Stimulated activated CD4-positive, alpha-beta T cell treated with anti-CD3 and anti-CD28 coated beads, Interleukin-12 subunit alpha, Interleukin-12 subunit beta, amount 100 ng/mL, for 4 hours (primary cell): ENCODE data around the gene IPPK.
"Not testable (repeated sequence)": the region's sequence is repeated elsewhere in the genome, so short reads cannot be mapped to it uniquely, and the experiment has no call there.

Source experiments
- DNase-seq: peaks from one replicate; pipeline ENCODE4 v3.0.0-alpha.2; 2020

IPPK gene

DNA sequence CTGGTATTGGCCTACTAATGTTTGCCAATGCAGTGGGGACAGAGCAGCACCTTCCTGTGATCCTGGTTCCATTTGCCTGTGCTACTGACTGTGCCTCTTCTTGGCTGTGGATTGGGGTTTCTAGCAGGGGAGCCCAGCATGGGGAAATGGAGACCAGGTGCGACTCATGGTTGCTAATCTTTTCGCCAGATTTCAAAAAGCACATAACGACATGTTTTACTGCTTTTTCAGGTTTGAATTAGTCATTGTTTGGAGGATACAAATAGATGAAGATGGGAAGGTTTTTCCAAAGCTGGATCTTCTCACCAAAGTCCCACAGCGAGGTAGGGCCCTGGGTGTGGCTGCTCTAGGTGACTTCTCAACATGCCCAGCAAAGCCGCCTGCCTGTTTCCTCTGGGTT lies 57.6 kb downstream of the IPPK start:
- DNase-seq = no peak

DNA sequence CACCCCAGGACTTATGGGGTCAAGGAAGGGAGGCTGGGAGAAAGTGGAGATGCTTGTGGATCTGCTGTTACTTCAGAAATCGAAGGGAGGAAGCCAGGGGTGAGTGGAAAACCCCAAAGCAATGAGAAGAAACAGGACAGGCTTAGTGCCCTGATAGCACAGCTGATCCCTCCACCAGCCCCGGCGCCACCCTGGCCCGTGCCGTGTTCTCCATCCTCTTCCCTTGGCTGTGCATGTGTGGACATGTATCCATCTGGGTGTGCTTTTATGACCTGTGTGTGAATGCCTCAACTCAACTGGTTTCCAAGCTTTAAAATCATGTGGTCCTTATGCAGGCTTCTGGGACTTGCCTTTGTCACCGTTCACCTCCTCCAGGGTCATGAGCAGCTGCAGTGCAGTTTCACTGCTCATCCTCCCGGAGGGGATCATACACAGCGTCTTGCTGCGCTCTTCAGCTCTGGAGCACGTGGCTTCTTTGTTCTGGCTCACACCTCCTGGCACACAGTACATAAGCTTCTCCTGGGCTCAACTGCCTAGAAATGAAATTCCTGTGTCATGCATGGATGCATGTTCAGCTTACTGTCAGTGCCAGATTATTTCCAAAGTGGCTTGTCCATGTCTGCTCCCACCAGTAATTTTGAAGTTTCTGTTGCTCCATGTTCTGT lies 58.2 kb downstream of the IPPK start:
- DNase-seq = no peak

DNA sequence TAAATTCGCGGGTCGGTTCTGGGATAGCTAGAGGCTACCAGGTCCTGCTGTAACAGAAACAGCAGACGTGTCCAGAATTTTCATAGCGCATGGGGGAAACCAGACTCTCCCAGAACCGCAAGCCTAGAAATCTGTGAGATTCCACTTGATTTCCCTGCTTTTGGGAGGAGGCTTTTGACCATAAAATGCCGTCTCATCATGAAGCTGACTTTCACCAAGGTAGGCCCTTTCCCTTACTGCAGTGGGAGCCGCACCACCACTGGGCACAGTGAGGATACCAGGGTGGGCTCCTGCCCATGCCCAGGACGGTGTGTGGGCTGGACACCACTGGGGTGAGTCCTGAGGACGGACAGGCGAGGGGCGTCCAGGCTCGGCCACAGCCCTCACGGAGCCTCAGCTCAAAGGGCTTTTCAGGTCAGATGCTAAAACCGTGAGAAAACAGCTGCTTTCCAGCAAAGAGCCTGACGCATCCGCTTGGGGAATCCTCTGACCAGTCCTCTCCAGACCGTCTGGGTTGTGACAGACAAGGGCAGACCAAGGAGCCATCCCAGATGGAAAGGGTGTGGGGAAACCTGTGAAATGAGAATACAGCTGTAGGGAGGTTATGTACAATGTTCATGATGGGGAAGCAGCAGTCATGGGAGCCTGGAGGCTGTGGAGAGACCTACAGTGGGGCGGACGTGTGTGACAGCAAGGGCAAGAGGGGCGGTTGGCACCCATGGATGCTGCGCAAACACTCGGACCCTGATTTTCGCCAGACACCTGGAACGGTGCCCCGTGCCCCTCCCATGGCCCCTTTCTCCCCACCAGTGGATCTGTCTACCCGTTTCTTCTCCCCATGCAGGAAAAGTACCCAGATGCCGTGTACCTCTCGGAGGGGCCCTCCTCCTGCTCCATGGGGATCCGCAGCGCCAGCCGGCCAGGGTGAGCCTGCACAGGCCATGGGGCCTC lies 59.2 kb downstream of the IPPK start:
- no peak for DNase-seq

DNA sequence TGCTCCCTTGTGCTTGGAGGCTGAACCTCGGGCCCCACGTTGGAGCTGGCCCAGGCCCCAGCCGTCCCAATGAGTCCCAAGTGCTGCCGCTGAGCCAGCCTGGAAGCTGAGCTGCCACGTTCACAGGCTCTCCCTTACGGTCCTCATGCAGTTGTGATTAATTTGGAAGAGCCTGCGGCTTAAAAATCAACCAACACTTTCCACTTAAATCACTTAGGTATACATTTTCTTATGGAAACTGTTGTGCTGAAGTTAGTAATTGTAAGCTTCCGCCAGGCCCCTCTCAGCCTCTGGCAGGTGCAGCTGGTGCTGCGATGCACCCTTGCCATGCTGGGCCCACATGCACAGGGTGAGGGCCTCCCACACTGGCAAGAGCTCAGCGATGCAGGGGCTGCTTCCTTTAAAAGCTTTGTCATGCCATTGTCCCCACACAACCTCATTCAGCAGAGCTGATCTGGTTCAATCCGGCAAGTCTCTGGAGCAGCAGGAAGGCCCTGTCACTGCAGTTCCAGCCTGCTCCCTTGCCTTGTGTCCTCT lies 61.0 kb downstream of the IPPK start:
- DNase-seq = no peak

DNA sequence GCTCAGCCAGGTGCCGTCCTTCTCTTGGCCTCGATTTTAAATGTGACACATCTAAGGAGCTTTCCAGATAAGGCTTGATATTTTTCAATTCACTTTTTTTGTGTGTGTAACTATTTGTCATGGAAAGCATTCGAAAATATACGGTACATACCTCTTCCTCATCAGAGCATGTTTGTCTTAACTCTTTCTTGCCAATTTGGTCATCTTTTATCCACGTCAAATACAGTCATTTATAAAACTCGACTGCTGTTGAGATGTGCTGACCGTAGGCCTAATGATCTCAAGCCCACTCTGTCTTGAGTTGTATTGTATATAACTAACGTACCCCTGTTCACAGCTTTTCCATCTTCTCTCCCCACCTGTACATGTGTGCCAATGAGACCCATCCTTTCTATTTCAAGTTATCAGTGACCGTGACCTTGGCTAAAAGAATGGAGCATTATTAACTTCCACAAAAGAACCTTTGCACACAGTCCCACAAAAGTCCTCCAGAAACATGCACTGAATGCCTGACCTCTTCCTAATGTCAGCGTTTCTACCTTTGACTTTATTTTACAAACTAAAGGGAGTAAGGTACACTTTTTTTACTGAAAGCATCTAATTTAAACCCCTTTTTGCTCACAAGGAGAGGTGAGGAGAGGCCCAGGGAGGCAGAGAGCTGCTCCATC lies 61.6 kb downstream of the IPPK start:
- no peak for DNase-seq

DNA sequence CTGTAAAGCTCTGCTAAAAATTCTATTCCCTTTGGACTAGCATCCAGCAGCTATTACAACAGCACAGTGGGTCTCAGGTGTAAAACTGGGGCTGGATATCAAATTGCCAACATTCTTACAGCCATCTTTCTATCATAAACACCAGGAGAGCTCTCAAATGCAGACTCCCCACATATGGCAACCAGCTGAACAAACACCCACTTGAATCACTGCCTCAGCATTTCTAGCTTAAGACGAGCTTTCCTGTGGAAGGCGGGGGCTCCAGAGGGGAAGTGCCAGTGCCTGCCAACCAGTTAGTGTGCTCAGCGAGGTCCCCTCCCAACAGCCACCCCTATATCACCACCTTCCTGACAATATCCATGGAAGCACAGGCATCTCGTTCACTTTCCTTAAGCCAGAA lies 62.2 kb downstream of the IPPK start:
- no peak for DNase-seq

DNA sequence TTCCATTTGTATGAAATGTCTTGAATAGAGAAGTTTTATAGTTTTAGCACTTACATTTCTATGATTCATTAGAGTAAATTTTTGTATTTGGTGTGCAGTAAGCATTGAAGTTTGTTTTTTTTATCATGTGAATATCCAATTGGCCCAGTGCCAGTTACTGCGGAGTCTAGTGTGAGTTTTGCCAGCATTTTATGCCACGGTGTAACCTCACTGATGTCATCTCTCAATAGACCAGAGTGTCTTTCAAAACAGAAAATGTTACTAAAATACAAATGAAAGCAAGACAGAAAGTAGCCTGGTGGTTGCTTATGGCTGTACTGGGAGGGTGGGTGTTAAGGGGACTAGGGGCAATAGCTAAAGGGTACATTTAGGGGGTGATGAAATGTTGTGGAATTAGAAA lies 62.8 kb downstream of the IPPK start:
- DNase-seq = no peak

DNA sequence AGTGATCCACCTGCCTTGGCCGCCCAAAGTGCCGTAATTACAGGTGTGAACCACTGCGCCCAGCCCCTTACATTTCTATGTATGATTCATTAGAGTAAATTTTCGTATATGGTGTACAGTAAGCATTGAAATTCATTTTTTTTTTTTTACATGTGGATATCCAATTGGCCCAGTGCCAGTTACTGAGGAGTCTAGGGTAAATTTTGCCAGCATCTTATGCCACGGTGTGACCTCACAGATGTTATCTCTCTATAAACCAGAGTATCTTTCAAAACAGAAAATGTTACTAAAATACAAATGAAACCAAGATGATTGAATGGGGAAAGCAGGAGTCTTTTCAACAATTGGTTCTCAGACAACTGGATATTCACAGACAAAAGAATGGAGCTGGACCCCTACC lies 64.7 kb downstream of the IPPK start:
- DNase-seq = no peak

DNA sequence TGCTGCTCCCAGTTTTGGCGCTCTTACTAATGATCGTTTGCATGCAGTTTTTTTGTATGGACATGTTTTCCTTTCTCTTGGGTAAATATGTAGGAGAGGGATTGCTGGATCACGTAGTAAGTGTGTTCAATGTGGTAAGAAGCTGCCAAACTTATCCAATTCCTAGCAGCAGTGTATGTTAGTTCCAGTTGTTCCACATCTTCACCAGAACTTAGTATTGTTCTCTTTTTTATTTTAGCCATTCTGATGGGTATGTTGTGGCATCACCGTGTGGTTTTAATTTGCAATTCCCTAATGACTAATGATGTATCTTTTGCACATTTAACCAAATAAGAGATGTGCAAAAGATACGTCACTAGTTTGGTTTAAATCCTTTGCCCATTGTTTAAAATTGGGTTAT lies 65.9 kb downstream of the IPPK start:
- DNase-seq = no peak

DNA sequence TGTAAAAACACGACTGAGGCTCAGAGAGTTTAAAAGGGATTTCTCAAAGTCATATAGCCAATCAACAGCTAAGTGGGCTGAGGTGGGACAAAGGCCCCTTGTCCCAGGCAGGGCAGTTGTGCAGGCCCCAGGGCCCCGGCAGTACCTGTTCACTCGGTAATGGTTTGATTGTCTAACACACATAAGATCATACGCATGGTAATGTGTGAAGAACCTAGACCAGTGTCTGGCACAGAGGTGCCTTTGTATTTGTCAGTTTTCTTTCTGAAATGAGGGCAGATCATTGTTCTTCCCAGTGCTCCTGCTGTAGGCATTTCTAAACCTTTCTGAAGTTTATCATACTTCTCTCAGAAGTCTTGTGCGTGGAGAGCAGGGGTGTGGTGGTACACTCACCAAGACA lies 66.8 kb downstream of the IPPK start:
- DNase-seq = no peak

DNA sequence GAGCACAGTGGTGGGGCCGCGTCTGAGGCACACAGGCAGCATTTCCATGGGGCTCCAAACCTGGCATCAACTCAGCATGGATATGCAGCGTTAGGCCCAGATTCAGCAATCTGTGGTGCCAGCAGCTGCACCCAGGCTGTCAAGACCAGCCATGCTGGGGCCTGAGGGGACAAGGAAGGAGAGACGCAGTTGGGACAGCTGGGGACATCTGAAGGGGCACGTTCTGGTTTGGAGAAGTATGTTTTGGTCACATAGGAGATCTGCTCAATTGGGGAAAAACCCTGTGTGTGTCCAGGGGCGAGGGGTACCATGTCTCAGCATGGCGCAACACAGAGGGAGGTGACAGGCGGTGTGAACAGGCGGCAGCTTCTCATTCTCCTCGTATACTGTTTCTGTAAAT lies 67.5 kb downstream of the IPPK start:
- no peak for DNase-seq

DNA sequence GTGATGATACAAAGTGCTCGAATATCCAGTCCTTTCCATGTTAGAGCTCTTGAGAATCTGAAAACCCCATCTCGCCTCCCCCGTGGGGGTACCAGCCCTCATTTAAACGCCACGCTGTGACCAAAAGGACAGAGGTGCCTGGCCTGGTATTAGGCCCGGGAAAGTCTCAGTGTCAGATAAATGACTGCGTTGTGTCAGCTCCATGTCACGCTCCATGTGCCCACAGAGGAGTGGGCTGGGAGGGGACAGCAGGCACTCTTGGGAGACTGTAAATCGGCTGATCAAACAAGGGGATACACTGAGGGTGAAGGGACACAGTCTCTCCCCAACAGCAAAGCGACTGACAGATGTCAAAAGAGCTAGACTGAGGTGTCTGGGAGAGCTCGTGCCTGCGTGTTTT lies 68.5 kb downstream of the IPPK start:
- DNase-seq = no peak

DNA sequence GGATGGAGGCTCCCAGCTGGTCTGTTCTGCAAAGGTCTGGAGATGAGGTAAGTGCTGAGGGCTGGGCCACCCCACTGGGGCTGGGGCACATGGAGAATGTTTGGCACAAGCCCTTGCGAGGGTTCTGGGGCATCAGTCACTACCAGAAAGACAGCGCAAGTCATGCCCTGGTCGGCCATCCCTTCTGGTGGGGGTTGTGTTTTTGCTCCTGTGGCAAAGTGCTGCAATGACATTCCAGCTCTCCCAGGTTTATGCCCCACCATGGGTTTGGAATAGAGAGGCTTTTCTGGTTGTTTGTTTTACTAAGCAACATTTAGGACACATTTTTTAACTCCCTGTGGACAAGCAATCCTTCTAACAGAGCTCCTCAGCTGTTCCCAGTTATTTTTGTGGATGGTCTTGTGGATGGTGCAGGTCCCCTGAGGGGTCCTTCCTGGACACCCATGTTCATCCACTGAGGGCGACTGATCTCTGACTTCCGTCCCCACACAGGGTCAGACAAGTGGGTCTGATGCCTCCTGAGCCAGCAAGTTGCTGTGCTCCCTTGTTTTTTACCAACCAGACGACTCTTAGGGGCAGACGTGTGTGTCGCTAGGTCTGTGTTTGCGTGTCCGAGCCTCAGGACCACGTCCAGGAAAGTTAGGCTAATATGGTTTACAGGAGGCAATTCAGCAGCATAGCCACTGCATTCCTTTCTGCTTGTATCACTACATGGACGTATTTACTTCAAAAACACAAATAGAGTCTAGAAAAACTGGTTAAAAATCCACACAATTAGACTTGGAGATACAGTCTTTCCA lies 69.3 kb downstream of the IPPK start:
- DNase-seq = no peak

DNA sequence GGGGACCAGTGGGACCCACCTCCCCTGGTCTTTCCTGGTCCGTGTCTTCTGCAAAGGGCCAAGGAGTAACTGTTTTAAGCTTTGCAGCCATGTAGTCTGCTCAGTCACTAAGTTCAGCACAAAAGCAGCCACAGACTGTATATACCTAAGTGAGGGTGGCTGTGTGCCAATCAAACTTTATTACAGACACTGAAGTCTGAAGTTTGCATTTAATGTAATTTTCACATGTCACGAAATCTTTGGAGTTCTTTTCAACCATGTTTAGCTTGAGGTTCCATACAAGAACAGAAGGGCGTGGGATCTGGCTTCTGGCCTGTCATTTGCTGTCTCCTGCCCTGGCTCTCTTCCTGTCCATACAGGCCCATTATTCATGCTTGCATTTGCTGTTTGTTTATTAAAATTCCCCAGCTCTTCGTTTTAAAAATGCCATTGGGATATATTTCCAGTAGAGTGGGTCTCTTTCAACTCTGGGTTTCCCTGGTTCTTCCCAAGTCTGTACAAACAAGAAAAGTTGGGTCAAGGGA lies 69.9 kb downstream of the IPPK start:
- no peak for DNase-seq

DNA sequence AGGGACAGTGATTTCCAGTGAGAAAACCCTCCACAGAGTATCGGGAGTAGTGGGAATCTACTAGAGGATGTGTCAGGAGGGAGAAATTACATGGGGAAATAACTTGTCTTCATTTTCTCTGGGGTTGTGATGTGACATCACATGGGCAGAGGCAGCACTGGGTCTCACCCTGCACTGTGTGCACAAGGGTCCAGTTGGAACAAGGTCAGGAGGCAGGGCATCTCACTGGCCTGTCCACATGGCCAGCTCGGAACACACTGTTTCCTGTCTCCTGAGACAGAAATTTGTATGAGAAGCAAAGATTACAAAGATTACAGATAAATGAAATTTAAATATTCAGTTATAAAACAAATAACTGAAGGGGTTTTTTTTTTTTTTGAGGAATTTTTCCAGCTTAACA lies 71.5 kb downstream of the IPPK start:
- DNase-seq = no peak

DNA sequence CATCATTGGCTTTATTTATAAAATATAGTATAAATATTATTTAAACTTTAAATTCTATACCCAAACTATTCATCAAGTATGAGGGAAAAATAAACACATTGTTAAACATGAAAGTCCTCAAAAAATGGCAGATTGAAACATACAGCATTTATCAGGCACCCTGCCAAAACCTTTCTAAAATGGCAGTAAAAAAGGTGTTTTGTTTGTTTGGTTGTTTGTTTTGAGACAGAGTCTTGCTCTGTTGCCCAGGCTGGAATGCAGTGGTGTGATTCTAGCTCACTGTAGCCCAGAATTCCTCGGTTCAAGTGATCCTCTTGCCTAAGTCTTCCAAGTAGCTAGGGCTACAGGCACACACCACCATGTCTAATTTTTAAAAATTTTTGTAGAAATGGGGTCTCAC lies 74.0 kb downstream of the IPPK start:
- DNase-seq = no peak

DNA sequence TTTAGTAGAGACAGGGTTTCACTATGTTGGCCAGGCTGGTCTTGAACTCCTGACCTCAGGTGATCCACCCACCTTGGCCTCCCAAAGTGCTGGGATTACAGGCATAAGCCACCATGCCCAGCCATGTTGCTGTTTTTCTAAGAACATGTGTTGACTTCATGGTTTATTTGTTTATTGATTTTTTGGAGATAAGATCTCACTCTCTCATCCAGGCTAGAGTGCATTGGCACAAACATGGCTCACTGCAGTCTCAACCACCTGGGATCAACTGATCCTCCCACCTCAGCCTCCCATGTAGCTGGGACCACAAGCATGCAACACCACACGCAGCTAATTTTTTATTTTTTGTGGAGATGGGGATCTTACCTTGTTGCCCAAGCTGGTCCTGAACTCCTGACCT lies 74.9 kb downstream of the IPPK start:
- DNase-seq = not testable (repeated sequence)

DNA sequence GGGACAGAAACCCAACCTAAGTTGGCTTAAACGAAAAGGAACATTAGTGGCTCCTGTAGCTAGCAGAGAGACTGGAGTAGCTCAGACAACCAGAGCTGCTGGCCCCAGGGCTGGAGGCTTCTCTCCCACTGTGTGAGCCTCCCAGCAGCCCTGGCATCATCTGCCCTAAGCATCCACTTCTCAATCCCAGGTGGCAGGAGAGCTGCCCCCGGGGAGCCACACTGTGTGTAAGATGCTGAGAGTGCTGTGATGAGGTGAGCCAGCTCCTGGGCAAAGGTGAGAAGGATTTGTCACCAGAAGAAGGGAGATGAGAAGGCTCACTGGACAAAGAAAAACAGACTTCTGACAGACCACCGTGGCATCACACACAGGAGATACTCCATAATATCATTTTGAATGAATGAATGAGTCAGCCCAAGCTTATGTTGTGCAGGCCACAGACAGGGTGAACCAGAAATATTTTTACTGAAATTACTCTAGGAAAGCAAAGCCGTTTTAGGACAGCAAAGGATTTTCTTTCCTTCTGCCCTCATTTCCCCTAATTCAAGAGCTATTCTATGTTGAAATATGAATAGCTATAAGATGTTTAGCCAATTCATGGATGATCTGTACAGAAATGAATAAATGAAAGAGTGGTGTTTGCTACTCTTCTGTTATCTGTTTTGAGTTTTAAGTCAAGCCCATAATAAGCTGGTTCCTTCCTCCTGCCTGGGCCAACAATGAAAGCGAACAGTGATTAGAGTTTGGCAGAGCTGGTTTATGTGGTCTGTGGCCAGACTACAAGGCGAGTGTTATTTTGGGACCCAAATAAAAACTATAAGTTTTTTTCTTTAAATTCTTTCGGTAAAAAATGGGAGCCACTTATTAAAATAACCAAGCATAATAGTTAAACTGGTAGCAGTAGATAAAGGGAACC lies 76.7 kb downstream of the IPPK start:
- no peak for DNase-seq

DNA sequence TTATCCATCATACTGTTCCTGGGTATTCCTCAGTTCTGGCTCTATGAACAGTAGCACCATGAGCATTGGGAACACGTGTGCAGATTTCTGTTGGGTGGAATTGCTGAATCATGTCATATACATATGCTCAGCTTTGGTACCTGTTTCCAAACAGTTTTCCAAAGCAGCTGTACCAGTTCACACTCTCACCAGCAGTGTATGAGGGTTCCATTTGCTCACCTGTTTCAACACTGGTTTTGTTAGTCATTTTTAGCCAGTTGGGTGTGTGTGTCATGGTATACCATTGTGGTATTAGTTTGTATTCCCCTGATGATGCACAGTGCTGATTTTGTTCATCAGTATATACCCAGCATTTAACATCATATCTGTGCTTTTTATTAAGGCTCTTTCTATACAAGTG lies 77.4 kb downstream of the IPPK start:
- no peak for DNase-seq

DNA sequence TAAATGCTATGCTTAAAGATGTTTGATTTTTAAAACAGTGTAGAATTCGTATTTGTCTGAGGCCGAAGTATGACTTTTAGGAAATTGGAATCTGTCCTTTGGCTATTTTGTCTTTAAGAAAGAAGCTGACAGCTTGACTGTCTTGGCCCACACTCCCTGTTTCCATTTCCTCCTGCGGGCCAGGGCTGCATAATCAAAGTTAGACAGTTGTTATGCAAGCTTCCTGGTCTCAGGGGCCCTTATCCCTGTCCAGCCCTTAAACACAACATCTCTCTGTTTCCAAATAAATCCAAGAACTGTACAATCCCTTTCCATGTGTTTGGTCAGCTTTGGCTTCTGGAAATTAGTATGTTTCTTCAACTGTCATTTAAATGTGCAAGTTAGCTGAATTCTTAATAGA lies 79.6 kb downstream of the IPPK start:
- DNase-seq = no peak

DNA sequence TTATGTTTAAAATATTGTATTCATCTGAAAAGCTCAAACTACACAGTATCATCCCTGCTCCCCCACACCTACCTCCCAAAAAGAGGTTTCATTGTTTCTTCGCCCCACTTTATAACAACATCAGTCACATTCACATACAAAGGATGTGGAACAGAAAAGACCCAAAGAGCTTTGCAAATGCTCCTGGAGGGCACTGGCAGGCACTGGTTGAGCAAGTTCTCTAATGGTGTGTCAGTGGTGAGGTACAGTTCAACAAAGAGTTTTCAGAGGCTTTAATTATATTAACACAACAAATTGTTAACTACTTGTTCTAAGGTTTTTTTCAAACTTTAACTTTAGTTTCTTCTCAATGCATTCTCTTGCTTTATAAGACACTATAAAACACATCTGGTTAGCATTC lies 80.0 kb downstream of the IPPK start:
- no peak for DNase-seq
